Aortic smooth muscle cell (primary cell): ENCODE data around the gene MT1H. TPM values are rescaled to one million over a fixed set of nuclear protein-coding genes. Genes with fewer than 3 reads are reported as not detected.

Source experiments
- total RNA-seq: library from RNA; depleted of rRNA; stranded (reverse); fragments of >200 nt; gene quantifications from 2 replicates; pipeline ENCODE4 v1.2.3, GENCODE V29; 2014

The MT1H gene
- total RNA-seq, result not detected in 2 replicates

DNA sequence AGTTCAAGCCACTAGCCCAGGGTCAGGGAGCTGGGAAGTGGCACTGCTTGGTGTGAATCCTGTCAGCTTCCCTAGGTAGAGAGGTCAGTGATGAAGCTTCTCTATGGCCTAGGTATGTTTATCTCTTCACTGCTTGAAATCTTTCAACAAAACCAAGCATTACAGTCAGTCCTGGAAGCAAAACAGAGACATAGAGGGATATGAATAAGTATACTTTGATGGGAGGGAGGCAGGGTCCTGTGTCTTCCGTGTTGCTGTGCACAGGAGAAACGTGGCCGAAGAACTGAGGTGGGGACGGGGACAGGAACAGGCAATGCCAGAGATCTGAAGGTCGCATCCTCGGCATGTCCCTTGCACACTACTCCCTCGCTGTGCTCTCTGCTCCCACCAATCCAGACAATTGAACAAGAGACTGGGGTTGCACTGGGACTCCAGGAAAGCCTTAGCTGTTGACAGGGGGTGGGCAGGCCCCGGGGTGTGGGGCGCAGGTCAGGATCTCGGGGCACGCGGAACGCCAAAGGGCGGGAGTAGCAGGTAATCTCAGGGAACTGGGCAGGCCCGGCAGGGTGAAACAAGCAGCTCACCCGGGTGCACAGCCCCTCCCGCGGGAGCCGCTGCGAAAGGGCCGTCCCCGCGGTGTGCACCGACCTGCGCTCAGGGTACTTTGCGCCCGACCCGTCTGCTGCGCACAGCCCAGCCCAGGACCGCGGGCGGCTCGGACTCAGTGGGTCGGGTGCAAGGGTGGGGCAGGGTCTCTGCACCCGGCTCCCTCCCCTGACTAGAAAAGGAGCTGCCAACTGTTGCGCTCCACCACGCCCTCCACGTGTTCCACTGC, at the start of gene MT1H:
TSS of gene MT1H (plus strand) at position 810 of the 835 bp plus-strand sequence. CDS start 71 bp downstream, outside the sequence.

DNA sequence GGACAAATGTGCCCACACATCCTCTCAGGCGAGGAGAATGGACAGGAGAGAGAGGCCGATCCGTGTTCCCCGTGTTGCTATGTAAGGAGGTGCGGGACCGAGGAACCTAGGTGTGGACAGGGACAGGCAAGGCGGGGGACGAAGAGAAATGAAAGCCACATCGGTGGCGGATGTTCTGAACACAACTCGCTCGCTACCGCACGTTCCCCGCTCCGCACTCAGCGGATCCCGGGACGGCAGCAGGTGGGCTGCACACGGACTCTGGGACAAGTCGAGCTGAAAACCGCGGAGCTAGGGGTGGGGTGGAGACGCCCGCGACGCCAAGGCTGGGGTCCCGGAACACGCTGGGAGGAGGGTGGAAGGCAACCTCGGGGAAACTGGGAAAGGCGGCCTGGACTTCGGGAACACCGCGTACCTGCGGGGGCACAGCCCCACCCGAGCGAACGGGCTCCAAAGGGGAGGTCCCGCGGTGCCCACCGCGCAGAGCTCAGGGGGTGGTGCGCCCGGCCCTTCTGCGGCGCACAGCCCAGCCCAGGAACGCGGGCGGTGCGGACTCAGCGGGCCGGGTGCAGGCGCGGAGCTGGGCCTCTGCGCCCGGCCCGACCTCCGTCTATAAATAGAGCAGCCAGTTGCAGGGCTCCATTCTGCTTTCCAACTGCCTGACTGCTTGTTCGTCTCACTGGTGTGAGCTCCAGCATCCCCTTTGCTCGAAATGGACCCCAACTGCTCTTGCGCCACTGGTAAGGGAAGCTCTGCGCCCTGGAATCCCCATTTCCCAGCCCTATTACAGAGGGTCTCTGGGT, 44.3 kb upstream of the MT1H start, which contains the start of gene MT1E:
TSS of gene MT1E (plus strand) at position 642 of the 803 bp plus-strand sequence. CDS start at position 713, 71 bp downstream.

DNA sequence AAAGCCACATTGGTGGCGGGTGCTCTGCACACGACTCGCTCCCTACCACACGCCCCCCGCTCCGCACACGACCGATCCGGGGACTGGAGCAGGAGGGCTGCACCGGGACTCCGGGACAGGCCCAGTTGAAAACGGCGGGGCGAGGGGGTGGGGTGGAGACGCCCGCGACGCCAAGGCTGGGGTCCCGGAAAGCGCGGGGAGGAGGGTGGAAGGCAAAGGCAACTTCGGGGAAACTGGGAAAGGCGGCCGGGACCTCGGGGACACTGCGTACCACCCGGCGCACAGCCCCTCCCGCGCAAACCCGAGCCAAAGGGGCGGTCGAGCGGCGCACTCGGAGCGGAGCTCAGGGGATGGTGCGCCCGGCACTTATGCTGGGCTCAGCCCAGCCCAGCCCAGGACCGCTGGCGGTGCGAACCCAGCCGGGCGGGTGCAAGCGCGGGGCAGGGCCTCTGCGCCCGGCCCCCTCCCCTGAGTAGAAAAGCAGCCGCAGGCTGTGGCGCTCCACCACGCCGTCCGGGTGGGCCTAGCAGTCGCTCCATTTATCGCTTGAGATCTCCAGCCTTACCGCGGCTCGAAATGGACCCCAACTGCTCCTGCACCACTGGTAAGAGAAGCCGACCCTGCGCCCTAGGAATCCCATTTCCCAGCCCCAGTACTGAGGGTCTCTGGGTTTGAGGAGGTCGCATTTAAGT, 37.3 kb upstream of the MT1H start, which contains the start of gene MT1M:
TSS of gene MT1M (plus strand) at position 504 of the 692 bp plus-strand sequence. CDS start at position 577, 73 bp downstream.

DNA sequence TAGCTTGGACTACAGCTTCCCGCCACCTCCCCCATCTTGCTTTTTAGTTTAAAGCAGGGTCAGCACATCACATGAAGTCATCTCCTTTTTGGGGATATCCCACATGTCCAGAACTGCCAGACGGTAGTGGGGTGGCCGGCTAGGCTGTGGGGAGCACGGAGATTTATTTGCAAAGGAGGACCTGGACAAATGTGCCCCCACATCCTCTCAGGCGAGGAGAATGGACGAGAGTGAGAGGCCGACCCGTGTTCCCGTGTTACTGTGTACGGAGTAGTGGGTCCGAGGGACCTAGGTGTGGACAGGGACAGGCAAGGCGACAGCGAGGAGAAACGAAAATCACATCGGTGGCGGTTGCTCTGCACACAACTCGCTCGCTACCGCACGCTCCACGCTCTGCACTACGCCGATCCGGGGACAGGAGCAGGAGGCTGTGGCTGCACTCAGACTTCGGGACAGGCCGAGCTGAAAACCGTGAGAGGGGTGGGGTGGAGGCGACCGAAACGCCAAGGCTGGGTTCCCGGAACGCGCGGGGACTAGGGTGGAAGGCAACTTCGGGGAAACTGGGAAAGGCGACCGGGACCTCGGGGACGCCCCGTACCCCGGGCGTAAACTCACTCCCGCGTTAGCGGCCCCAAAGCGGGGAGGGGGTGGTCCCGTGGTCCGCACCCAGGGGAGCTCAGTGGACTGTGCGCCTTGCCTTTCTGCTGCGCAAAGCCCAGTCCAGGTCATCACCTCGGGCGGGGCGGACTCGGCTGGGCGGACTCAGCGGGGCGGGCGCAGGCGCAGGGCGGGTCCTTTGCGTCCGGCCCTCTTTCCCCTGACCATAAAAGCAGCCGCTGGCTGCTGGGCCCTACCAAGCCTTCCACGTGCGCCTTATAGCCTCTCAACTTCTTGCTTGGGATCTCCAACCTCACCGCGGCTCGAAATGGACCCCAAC, 31.5 kb upstream of the MT1H start, which contains the start of gene MT1A:
TSS of gene MT1A (plus strand) at position 853 of the 937 bp plus-strand sequence. CDS start at position 926, 73 bp downstream.

DNA sequence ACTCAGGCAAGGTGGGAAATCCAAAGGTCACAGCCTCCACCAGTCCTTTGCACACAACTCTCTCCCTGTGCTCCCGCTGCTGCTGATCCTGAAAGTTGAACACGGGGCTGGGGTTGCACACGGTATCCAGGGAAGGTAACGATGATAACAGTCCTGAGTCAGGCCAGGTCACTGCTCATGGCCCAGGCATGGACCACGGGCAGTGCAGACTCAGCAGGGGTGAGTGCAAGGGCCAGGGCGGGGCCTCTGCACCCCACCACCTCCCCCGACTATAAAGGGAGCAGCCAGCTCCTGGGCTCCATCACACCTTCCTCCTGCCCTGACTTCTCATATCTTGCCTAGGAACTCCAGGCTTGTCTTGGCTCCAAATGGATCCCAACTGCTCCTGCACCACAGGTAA, 18.0 kb upstream of the MT1H start, which contains the start of gene MT1B:
TSS of gene MT1B (plus strand) at position 301 of the 400 bp plus-strand sequence. CDS start at position 369, 68 bp downstream.

DNA sequence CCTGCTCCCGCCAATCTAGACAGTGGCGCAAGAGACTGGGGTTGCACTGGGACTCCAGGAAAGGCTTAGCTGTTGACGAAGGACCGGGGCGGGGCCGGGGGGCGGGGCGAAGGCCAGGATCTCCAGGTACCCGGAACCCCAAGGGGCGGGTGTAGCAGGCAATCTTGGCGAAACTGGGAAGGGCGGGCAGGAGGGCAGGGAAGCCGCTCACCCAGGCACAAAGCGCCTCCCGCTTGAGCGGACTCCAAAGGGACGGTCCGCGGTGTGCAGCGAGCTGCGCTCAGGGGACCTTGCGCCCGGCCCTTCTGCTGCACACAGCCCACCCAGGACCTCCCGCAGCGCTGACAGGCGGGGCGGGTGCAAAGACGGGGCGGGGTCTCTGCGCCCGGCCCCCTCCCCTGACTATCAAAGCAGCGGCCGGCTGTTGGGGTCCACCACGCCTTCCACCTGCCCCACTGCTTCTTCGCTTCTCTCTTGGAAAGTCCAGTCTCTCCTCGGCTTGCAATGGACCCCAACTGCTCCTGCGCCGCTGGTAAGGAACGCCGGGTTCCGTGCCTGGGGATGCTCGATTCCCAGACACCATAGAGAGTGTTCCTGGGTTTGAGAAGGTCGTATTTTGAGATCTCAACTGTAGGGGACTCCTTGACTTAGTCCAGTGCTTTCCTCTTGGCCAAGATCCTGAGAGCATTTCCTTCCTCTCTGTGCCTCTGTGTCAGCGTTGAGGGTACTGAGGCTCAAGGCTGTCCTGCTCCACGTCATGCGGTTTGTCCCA, 11.9 kb upstream of the MT1H start, which contains the start of gene MT1F:
TSS of gene MT1F (plus strand) at position 405 of the 772 bp plus-strand sequence. CDS start at position 505, 100 bp downstream.

DNA sequence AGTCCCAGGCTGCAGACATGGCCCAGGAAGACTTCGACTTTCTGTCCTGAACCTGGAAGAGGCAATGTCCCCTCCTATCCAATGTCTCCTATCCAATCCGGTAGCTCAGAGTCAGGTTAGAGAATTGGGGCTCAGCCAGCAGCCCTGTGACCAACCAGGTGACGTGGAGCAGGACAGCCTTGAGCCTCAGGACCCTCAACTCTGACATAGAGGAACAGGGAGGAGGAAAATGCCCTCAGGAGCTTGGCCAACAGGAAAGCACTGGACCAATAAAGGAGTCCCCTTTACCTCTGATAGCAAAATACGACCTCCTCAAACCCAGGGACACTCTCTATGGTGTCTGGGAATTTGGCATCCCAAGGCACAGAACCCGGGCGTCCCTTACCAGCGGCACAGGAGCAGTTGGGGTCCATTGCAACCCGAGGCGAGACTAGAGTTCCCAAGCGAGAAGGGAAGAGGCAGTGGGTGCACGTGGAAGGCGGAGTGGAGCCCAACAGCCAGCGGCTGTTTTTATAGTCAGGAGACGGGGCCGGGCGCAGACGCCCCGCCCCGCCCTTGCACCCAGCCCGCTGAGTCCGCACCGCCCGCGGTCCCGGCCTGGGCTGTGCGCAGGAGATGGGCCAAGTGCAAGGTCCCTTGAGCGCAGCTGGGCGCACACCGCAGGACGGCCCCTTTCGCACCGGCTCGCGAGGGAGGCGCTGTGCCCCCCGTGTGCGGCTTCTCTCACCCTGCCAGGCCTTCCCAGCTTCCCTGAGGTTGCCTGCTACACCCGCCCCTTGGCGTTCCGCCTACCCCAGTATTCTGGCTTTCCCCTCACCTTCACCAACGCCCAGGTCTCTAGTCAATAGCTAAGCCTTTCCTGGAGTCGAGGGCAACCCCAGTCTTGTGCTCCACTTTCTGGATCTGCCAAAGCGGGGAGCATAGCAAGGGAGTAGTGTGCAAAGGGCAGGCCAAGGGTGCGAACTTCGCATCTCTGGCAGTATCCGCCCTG, 1.7 kb upstream of the MT1H start, which contains the start of gene MT1G:
TSS of gene MT1G (minus strand) at position 485 of the 991 bp plus-strand sequence. CDS start at position 413, 72 bp downstream.

DNA sequence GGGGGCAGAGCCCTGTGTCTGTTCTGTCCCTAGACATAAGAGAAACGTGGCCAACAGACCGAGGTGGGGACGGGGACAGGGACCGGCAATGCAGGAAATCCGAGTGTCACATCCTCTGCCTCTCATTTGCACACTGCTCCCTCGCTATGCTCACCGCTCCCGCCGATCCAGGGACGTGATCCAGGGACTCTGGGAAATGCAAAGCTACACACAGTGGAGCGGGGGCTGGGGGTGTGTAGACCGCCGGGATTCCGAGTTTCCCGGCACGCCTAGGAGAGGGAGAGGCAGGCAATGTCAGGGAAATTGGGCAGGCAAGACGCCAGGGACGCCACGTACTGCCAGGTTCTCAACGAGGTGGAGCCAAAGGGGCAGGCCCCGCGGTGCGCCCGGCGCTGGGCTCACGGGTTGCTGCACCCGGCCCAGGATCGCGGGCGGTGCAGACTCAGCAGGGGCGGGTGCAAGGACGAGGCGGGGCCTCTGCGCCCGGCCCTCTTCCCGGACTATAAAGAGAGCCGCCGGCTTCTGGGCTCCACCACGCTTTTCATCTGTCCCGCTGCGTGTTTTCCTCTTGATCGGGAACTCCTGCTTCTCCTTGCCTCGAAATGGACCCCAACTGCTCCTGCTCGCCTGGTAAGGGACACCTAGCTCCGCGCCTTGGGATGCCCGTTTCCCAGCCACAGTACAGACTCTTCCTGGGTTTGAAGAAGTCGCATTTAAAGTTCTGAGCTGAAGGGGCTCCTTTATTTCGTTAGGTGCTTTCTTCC, 12.5 kb downstream of the MT1H start, which contains the start of gene MT1X:
TSS of gene MT1X (plus strand) at position 532 of the 764 bp plus-strand sequence. CDS start at position 603, 71 bp downstream.

Other genes with a start within 250 kb of the MT1H start
- 205 and 271 TPM in 2 replicates for gene AMFR, start 244.3 kb upstream of the MT1H start, total RNA-seq
- 53.8 and 59.7 TPM in 2 replicates for gene NUDT21, start 218.5 kb upstream of the MT1H start, total RNA-seq
- 88.2 and 97.0 TPM in 2 replicates for gene OGFOD1, start 218.3 kb upstream of the MT1H start, total RNA-seq
- 64.7 and 65.5 TPM in 2 replicates for gene BBS2, start 149.8 kb upstream of the MT1H start, total RNA-seq
- not detected in 2 replicates for gene MT4, start 104.7 kb upstream of the MT1H start, total RNA-seq
- not detected in 2 replicates for gene MT3, start 80.3 kb upstream of the MT1H start, total RNA-seq
- 56.0 and 84.2 TPM in 2 replicates for gene MT2A, start 61.2 kb upstream of the MT1H start, total RNA-seq
- gene MT1E, start 44.0 kb upstream of the MT1H start, total RNA-seq, result 78.0 and 90.1 TPM in 2 replicates
- gene MT1M, start 37.2 kb upstream of the MT1H start, total RNA-seq, result 1.1 and 2.0 TPM in 2 replicates
- gene MT1A, start 31.1 kb upstream of the MT1H start, total RNA-seq, result 0.44 TPM in 1 of 2 replicates, not detected in the other
- not detected in 2 replicates for gene MT1B, start 17.9 kb upstream of the MT1H start, total RNA-seq
- gene MT1F, start 11.9 kb upstream of the MT1H start, total RNA-seq, result 0.19 and 0.79 TPM in 2 replicates
- not detected in 2 replicates for gene MT1G, start 1.7 kb upstream of the MT1H start, total RNA-seq
- 8.8 and 14.4 TPM in 2 replicates for gene MT1X, start 12.7 kb downstream of the MT1H start, total RNA-seq
- 46.0 and 61.3 TPM in 2 replicates for gene NUP93, start 60.3 kb downstream of the MT1H start, total RNA-seq
- not detected in 2 replicates for gene SLC12A3, start 195.4 kb downstream of the MT1H start, total RNA-seq